ENCODE results near the gene G0S2.

DNA sequence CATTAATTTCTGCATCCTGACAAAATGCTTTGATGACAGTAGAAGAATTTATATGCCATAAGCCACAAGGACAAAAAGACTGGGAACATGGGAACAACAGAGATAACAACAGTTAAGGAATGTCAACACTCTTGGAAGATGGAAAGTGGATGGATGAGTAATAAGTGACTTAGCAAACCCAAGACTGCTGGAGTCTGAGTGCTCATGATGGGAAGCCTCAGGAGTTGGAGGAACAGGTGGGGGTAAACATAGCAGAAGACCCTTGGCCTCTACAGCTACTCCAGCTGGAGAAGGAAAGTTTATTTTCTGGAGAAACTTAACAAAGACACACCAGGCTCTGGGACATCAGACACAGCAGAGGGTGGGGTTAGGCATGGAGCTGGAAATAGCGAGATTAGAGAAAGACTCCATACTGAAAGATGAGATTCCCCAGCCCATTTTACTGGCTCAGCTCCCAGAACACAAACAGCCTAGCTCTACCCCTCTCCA, 13.6 kb downstream of the G0S2 start:
- TF ChIP-seq, protein P1, sequence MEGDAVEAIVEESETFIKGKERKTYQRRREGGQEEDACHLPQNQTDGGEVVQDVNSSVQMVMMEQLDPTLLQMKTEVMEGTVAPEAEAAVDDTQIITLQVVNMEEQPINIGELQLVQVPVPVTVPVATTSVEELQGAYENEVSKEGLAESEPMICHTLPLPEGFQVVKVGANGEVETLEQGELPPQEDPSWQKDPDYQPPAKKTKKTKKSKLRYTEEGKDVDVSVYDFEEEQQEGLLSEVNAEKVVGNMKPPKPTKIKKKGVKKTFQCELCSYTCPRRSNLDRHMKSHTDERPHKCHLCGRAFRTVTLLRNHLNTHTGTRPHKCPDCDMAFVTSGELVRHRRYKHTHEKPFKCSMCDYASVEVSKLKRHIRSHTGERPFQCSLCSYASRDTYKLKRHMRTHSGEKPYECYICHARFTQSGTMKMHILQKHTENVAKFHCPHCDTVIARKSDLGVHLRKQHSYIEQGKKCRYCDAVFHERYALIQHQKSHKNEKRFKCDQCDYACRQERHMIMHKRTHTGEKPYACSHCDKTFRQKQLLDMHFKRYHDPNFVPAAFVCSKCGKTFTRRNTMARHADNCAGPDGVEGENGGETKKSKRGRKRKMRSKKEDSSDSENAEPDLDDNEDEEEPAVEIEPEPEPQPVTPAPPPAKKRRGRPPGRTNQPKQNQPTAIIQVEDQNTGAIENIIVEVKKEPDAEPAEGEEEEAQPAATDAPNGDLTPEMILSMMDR (IDR thresholded peaks at IDR 0.05; ENCODE audit: insufficient read depth, low read length) = no peak
- TF ChIP-seq REST (IDR thresholded peaks at IDR 0.05; ENCODE audit: insufficient replicate concordance, low read depth) (no peak), POLR2AphosphoS5 (IDR thresholded peaks at IDR 0.05; ENCODE audit: low read depth) (no peak), GABPA (IDR thresholded peaks at IDR 0.05; ENCODE audit: low read depth) (no peak), SPI1 (IDR thresholded peaks at IDR 0.05; ENCODE audit: borderline replicate concordance, low read depth) (no peak)

Data from HL-60 (cell line).